ENCODE measurements around the gene GPRC5D. TPM values are rescaled to one million over a fixed set of nuclear protein-coding genes. Genes with fewer than 3 reads are reported as not detected.

The GPRC5D gene
- total and polyA plus RNA-seq, 9 of the 15 experiments (the other 6 are each of a cell fraction or from before 2014, with no cell fraction given), result 1.0 to 1.1 TPM; not detected in 7

- no peak for TF ChIP-seq ZBTB40 (IDR thresholded peaks at IDR 0.05)
- no peak for TF ChIP-seq ZBTB40 (CRISPR knock-in tag; IDR thresholded peaks at IDR 0.05)
- no peak for TF ChIP-seq ZNF24 (IDR thresholded peaks at IDR 0.05)
- TF ChIP-seq JUN (IDR thresholded peaks at IDR 0.05; ENCODE audit: borderline replicate concordance, low read depth, low read length), result no peak
- TF ChIP-seq JUN (CRISPR knock-in tag; IDR thresholded peaks at IDR 0.05; ENCODE audit: borderline replicate concordance), result no peak
These were observed 34.5 kb downstream of the GPRC5D start (continued) for GRCh38 chr12:12917517-12917916.
